K562 (cell line): ENCODE data around the gene UBASH3A.

Experiments
- BRCA1 ChIP-seq, 2 experiments: fragments of 450-650 bp in 1 of 2; sonication (generic) in 1 of 2; formaldehyde crosslinking in 1 of 2; IDR thresholded peaks; 2 replicates each; pipeline versions ENCODE4 v1.5.0 to v1.6.1; 2017 to 2020; ENCODE audit warnings: mild to moderate bottlenecking in 1 of 2, missing genetic modification reagents in 1 of 2
- CTCFL ChIP-seq: IDR thresholded peaks from 2 replicates; pipeline ENCODE4 v1.6.1; 2011; ENCODE audit warnings: borderline replicate concordance, low read depth, mild to moderate bottlenecking, moderate library complexity, low read length; ENCODE audit not compliant: insufficient read depth, poor library complexity, severe bottlenecking
- ELF2 ChIP-seq: fragments of 250-450 bp; sonication (Bioruptor Pico); IDR thresholded peaks from 2 replicates; pipeline ENCODE4 v1.5.0; 2021; ENCODE audit warnings: mild to moderate bottlenecking
- JUN ChIP-seq, 2 experiments: sonication (generic) in 1 of 2; formaldehyde crosslinking in 1 of 2; IDR thresholded peaks; 2 replicates each; pipeline versions ENCODE4 v1.6.1 to v1.8.0; 2012 to 2022; ENCODE audit warnings: borderline replicate concordance in 2 of 2, mild to moderate bottlenecking in 2 of 2, improper control_type of control experiment in 1 of 2, low read depth in 1 of 2, low read length in 1 of 2, missing genetic modification reagents in 1 of 2
- MAX ChIP-seq: sonication (generic); formaldehyde crosslinking; IDR thresholded peaks from 2 replicates; pipeline ENCODE4 v1.9.0; 2022; ENCODE audit warnings: mild to moderate bottlenecking, missing genetic modification reagents
- NFE2 ChIP-seq: IDR thresholded peaks from 2 replicates; pipeline ENCODE4 v1.6.1; 2014; ENCODE audit warnings: antibody characterized with exemption, low read depth
- REST ChIP-seq, 2 experiments: fragments of 450-650 bp; formaldehyde crosslinking in 1 of 2; IDR thresholded peaks; 2 replicates each; pipeline versions ENCODE4 v1.4.0 to v1.6.1; 2014 to 2020; ENCODE audit warnings: mild to moderate bottlenecking in 2 of 2, borderline replicate concordance in 1 of 2, low read depth in 1 of 2
- RFX5 ChIP-seq: IDR thresholded peaks from 2 replicates; pipeline ENCODE4 v1.6.1; 2011; ENCODE audit warnings: low read depth, mild to moderate bottlenecking, improper control_type of control experiment, low read length
- SMARCA5 ChIP-seq: fragments of 450-650 bp; IDR thresholded peaks from 2 replicates; pipeline ENCODE4 v1.6.1; 2016
- TAF15 ChIP-seq: fragments of 200-400 bp; formaldehyde crosslinking; IDR thresholded peaks from 2 replicates; pipeline ENCODE4 v1.6.1; 2017; ENCODE audit warnings: mild to moderate bottlenecking, low read depth, low read length, moderate library complexity
- ZNF239 ChIP-seq: fragments of 250-450 bp; sonication (Bioruptor Pico); IDR thresholded peaks from 2 replicates; pipeline ENCODE4 v1.4.0; 2020; ENCODE audit warnings: mild to moderate bottlenecking
- ZNF717 ChIP-seq: fragments of 250-450 bp; sonication (Bioruptor Pico); IDR thresholded peaks from 2 replicates; pipeline ENCODE4 v1.5.0; 2021

- TF ChIP-seq SMARCA5 (no peak), CTCFL (no peak), TAF15 (no peak), ZNF239 (no peak), REST (IDR thresholded peaks at IDR 0.05; ENCODE audit: borderline replicate concordance) (no peak), REST (CRISPR knock-in tag; IDR thresholded peaks at IDR 0.05; ENCODE audit: low read depth) (no peak), NFE2 (no peak), ZNF717 (CRISPR knock-in tag) (no peak), ELF2 (CRISPR knock-in tag) (no peak), MAX (no peak), BRCA1 (IDR thresholded peaks at IDR 0.05) (no peak), BRCA1 (CRISPR knock-in tag; IDR thresholded peaks at IDR 0.05) (no peak), JUN (IDR thresholded peaks at IDR 0.05; ENCODE audit: borderline replicate concordance, low read depth, low read length) (no peak), JUN (CRISPR knock-in tag; IDR thresholded peaks at IDR 0.05; ENCODE audit: borderline replicate concordance) (no peak), RFX5 (no peak)
Measured at GRCh38 chr21:42484966-42485365, 81.3 kb downstream of the UBASH3A start.
